GM18858 (cell line): ENCODE results near the gene CMAS.
"Not testable (repeated sequence)": the region's sequence is repeated elsewhere in the genome, so short reads cannot be mapped to it uniquely, and the experiment has no call there.

ENCODE experiments used
- ATAC-seq: cut with Tn5 transposase; IDR thresholded peaks from one replicate; pipeline ENCODE4 v1.9.1; 2021; ENCODE audit not compliant: unreplicated experiment

Gene CMAS

GRCh38 chr12:22046090-22046967 is at the start of gene CMAS:
TSS of gene CMAS (plus strand) at chr12:22046218. CDS start at chr12:22046304, 86 bp downstream.
- ATAC-seq = peak; percentile 75

GRCh38 chr12:21998295-21998694 is 47.7 kb upstream of the CMAS start:
- no peak for ATAC-seq

GRCh38 chr12:21998782-21999181 is 47.2 kb upstream of the CMAS start:
- no peak for ATAC-seq

DNA sequence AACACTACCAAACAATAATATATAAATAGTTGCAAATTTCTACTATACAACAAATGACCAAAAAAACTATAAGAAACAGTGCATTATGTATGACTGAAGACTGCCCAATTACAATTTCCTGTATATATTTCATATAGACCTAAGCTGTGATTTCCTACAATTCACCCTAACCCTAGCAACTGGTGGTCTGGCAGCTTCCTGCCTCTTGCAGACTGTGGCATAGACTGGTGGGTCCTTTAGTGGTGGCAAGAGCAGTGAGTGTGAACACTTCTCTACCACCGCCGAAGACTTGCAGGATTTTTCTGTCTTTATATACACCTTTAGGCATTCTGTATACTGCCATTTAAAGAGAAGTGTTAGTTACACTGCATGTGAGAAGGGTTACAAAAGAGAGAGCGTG is 43.6 kb upstream of the CMAS start:
- ATAC-seq = no peak

DNA sequence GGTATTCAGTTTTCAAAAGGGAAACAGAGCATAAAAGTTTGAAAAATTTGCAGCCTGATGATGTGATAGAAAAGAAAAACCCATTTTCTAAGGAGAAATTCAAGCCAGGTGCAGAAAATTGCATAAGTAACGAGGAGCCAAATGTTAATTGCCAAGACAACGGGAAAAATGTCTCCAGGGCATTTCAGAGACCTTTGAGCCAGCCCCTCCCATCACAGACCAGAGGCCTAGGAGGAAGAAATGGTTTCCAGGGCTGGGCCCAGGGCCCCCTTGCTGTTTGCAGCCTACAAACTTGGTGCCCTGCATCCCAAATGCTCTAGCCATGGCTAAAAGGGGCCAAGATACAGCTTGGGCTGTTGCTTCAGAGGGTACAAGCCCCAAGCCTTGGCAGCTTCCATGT is 38.2 kb upstream of the CMAS start:
- ATAC-seq = not testable (repeated sequence)

- no peak for ATAC-seq
Measured at GRCh38 chr12:22008196-22008595, 37.8 kb upstream of the CMAS start.

DNA sequence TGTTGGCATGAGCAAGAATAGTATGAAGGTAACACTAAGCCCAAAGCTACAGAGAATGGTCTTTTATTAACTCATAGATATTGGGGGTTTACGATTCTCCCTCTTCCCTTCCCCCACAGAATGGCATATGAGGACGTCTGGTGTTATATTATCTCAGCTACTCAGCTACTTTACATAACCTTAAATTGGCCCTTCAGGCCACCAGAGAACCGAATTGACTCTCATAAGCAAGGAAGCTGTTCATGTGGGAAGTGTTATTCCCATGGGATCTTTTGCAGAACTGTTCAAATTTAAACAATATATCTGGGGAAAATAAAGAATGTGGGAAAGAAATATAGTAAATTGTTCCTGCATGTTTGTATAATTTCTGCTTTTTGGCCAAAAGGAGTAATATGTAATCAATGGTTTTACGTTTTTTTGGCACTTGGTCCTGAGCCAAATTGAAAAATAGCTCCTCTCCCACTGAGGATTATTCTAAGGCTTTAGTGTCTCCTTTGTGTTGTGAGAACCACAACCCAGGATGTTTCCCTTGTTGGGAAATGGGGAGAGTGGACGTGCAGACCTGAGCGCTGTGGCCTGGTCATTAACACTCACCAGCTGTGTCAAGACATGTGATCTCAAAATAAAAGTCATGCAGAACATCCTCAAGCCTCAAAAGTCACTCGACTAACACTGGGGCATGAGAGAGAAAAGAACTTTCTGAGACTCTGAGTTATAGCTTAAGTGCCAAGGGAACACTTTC is 31.8 kb upstream of the CMAS start:
- no peak for ATAC-seq

GRCh38 chr12:22014783-22015144 is 31.3 kb upstream of the CMAS start:
- no peak for ATAC-seq

GRCh38 chr12:22016982-22017381 is 29.0 kb upstream of the CMAS start:
- no peak for ATAC-seq

DNA sequence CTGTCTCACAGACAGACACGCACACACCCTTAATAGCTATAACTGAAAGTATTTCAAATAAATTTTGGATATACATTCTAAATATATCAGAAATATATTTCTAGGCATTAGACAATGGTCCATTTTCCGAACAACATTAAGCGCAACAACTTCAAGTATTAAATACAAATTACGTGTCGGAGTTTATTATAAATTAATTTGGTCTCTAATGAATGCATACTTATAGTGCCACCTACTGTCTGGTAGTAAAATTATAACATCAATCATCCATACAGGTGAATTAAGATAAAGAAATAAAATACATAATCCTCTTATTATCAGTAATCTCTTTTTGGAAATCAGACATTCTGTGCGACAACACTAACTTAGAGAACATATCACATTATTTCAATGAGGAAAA is 27.2 kb upstream of the CMAS start:
- ATAC-seq = no peak

GRCh38 chr12:22023489-22023888 is 22.5 kb upstream of the CMAS start:
- not testable (repeated sequence) for ATAC-seq

- no peak for ATAC-seq
Measured at GRCh38 chr12:22029491-22029890, 16.5 kb upstream of the CMAS start.

DNA sequence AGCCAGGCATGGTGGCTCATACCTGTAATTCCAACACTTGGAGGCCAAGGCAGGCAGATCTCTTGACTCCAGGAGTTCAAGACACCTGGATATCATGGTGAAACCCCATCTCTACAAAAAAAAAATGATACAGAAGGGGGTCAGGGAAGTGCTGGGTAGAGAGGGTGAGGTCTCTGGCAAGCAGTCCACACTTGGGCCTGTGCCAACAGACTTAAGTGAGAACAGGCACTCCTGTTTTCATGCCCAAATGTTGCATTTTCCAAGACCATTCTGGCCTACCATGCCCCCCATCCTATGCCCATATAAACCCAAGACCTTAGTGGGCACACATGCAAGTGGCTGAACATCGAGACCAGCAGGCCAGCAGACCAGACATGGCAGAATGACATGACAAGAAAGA is 16.0 kb upstream of the CMAS start:
- ATAC-seq = no peak

GRCh38 chr12:22032732-22033131 is 13.3 kb upstream of the CMAS start:
- no peak for ATAC-seq

DNA sequence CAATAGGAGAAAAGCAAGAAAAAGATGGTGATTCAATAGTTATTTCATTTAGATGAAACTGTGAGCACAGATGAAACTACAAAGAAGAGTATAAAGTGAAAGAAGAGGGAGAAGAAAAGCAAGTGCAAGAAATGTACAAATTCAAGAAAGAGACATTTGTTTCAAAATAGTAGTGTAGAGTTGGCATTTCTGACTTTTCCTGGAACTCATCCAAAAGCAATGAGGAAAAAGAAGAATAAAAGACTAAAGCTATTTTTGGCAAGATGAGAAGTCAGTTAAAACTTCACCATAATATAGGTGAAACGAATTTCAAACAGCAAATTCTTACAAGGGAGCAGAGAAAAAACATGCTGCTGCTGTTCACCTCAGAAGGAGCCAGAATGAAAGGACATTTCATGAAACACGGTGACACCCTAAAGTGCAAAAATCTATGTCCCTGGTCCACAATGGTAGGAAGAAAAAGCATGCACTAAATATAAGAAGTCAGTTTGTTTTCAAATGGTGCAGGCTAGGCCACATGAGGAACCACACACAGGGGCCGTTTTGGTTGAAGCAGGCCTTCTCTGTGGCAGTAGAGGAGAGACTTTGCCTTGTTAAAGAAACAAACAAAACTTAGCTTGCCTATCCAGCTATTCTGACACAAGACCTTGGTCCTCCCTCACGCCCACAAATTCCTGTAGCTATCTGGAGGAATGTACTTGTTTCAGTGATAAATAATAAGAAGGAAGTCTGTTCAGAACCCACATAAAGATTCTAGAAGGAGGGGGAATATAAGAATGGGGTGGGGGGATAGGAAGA is 11.1 kb upstream of the CMAS start:
- ATAC-seq = no peak

GRCh38 chr12:22037947-22038346 is 8.1 kb upstream of the CMAS start:
- ATAC-seq = no peak

DNA sequence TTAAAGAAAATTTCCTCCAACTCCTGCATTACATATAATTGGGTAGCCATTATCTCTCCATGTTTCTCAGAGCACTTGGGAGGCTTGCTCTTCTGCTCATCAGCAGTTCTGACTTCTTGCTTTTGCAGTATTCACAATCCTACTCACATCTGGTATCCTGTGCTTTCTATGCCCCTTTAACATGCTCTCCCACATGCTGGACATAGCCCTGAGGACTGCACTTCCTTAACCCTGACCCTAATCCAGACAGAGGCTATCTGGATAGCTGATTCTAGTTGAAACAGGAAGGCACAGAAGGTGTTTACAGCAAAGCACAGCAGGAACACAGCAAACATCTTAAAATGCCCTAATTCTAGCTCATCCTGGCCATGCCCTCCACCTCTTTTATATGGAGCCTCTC is 7.3 kb upstream of the CMAS start:
- no peak for ATAC-seq

GRCh38 chr12:22039361-22039760 is 6.7 kb upstream of the CMAS start:
- ATAC-seq = no peak

GRCh38 chr12:22042976-22043669 is 2.9 kb upstream of the CMAS start:
- ATAC-seq = no peak

GRCh38 chr12:22043943-22044342 is 2.1 kb upstream of the CMAS start:
- no peak for ATAC-seq

GRCh38 chr12:22044391-22044790 is 1.6 kb upstream of the CMAS start:
- ATAC-seq = no peak
